Measurements from ENCODE around the gene PGAM4.
"Not testable (repeated sequence)": the region's sequence is repeated elsewhere in the genome, so short reads cannot be mapped to it uniquely, and the experiment has no call there.

PGAM4 gene

DNA sequence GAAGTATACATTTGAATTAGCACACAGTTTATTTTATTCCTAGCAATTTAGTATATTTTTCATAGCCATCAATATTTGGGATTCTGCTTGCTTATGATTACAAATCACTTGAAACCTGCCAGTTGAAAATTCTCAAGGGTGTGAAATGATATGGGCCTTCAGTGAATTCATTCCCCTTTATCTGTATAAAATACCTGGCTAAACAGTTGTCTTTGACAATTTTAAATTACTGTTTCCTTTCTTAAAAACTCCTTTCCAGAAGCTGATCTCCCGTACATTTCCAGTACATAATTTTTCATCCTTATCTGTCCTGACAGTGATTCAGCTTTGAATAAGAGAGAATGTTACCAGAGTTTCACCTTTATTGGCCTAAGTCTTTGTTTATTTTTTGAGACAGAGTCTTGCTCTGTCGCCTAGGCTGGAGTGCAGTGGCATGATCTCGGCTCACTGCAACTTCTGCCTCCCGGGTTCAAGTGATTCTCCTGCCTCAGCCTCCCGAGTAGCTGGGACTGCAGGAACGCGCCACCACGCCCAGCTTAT, 45.0 kb downstream of the PGAM4 start:
- no peak for DNase-seq

- no peak for DNase-seq
Observed at GRCh38 chrX:77922787-77923186, 46.7 kb downstream of the PGAM4 start.

DNA sequence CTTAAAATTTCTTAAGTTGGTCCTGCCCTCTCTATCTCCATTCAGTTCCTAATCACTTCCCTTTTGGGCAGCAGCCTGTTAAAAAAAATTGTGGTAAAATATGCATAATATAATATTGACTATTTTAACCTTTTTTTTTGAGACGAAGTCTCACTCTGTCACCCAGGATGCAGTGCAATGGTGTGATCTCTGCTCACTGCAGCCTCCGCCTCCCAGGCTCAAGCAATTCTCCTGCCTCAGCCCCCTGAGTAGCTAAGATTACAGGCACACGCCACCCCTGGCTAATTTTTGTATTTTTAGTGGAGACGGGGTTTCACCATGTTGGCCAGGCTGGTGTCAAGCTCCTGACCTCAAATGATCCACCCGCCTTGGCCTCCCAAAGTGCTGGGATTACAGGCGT, 50.1 kb downstream of the PGAM4 start:
- DNase-seq = not testable (repeated sequence)

- peak; percentile 50 to 51 for DNase-seq
Observed at GRCh38 chrX:77918568-77918967, 50.9 kb downstream of the PGAM4 start.
